Fibroblast of lung (primary cell): Measurements from ENCODE around the gene ATP8A1.

Source experiments
- EZH2 ChIP-seq: IDR thresholded peaks from 2 replicates; pipeline ENCODE4 v1.5.1; 2012; ENCODE audit warnings: low read length, control low read depth, mild to moderate bottlenecking; ENCODE audit errors: missing control alignments
- TF ChIP-seq, protein P1 (sequence below), 2 donors: IDR thresholded peaks in 1 of 2; conservative IDR thresholded peaks in 1 of 2; 1 replicate in 1 of 2; 2 replicates in 1 of 2; pipeline ENCODE4 v1.5.1; 2011 to 2012; ENCODE audit warnings: low read length in 2 of 2, control low read depth in 1 of 2, inconsistent platforms in 1 of 2, low read depth in 1 of 2, mild to moderate bottlenecking in 1 of 2

DNA sequence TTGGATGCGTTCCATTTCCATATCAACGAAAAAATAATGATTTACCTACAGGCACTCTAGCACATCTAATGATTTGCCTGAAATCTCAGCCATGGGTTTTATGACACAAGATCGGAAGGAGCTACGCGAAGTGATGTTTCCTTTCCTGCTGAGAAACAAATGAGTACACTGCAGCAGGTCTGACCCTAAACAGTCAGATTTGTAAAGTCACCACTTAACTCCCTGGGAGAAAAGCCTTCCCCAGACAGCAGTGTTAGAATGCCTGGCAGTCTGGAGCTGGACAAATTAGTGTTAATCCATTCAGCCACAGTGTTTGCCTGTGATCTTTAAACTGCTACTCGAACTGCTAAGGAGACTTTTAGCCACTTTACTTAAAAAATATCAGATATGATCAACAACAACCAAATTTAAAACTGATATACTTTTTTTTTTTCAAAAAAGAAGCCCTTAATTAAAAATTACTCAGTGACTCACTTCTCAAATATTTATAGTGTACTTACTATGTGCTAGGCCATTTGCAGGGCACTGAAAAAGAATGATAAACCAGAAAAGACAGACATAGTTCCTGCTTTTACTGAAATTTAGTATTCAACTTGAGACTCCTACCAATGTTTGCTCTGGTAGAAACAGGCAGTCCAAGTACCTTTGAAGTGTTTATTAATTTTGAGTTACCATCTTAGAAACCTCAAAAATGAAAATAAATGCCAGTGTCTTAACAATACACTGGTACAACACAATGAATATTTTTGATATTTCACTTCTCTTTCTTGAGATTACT, 155.1 kb downstream of the ATP8A1 start:
- TF ChIP-seq, protein P1, sequence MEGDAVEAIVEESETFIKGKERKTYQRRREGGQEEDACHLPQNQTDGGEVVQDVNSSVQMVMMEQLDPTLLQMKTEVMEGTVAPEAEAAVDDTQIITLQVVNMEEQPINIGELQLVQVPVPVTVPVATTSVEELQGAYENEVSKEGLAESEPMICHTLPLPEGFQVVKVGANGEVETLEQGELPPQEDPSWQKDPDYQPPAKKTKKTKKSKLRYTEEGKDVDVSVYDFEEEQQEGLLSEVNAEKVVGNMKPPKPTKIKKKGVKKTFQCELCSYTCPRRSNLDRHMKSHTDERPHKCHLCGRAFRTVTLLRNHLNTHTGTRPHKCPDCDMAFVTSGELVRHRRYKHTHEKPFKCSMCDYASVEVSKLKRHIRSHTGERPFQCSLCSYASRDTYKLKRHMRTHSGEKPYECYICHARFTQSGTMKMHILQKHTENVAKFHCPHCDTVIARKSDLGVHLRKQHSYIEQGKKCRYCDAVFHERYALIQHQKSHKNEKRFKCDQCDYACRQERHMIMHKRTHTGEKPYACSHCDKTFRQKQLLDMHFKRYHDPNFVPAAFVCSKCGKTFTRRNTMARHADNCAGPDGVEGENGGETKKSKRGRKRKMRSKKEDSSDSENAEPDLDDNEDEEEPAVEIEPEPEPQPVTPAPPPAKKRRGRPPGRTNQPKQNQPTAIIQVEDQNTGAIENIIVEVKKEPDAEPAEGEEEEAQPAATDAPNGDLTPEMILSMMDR (conservative IDR thresholded peaks at IDR 0.05 in 1 of 2, IDR thresholded peaks at IDR 0.05 in 1 of 2; ENCODE audit: low read depth in 1 of 2, low read length in 2 of 2), result no peak
- no peak for TF ChIP-seq EZH2
